Stimulated activated CD4-positive, alpha-beta T cell treated with anti-CD3 and anti-CD28 coated beads, Interleukin-2, amount 100 ng/mL, for 4 hours (primary cell): ENCODE measurements around the gene GGNBP2.

ENCODE experiments used
- DNase-seq: peaks from one replicate; pipeline ENCODE4 v3.0.0-alpha.2; 2020; ENCODE audit warnings: low read depth

The GGNBP2 gene

GRCh38 chr17:36550491-36551417 is 6.0 kb downstream of the GGNBP2 start:
- DNase-seq = no peak

- no peak for DNase-seq
Measured at GRCh38 chr17:36553459-36553858, 8.7 kb downstream of the GGNBP2 start.

- no peak for DNase-seq
Measured at GRCh38 chr17:36566081-36566480, 21.4 kb downstream of the GGNBP2 start.

- no peak for DNase-seq
Measured at GRCh38 chr17:36575028-36575427, 30.3 kb downstream of the GGNBP2 start.

- DNase-seq = no peak
Measured at GRCh38 chr17:36576793-36577192, 32.1 kb downstream of the GGNBP2 start.

- no peak for DNase-seq
Measured at GRCh38 chr17:36578671-36579070, 34.0 kb downstream of the GGNBP2 start.

GRCh38 chr17:36583787-36584186 is 39.1 kb downstream of the GGNBP2 start:
- no peak for DNase-seq

GRCh38 chr17:36586138-36586537 is 41.4 kb downstream of the GGNBP2 start:
- DNase-seq = no peak

GRCh38 chr17:36590082-36590481 is 45.4 kb downstream of the GGNBP2 start:
- no peak for DNase-seq

- peak; percentile 59 for DNase-seq
Measured at GRCh38 chr17:36591434-36592315, 47.0 kb downstream of the GGNBP2 start, which contains the start of gene DHRS11. Gene DHRS11 (plus strand): TSS chr17:36591879. CDS start chr17:36592010, 131 bp downstream.

- no peak for DNase-seq
Measured at GRCh38 chr17:36592316-36592715, 47.6 kb downstream of the GGNBP2 start.

GRCh38 chr17:36592716-36593321 is 48.1 kb downstream of the GGNBP2 start:
- no peak for DNase-seq

- no peak for DNase-seq
Measured at GRCh38 chr17:36593656-36594316, 49.1 kb downstream of the GGNBP2 start.

- DNase-seq = no peak
Measured at GRCh38 chr17:36594626-36595401, 50.1 kb downstream of the GGNBP2 start.

- DNase-seq = no peak
Measured at GRCh38 chr17:36597226-36597625, 52.5 kb downstream of the GGNBP2 start.

GRCh38 chr17:36597866-36598777 is 53.4 kb downstream of the GGNBP2 start:
- no peak for DNase-seq

GRCh38 chr17:36598951-36599401 is 54.3 kb downstream of the GGNBP2 start:
- no peak for DNase-seq

GRCh38 chr17:36599546-36600250 is 55.0 kb downstream of the GGNBP2 start:
- DNase-seq = no peak

GRCh38 chr17:36600465-36600864 is 55.7 kb downstream of the GGNBP2 start:
- no peak for DNase-seq
